H1 (cell line): Measurements from ENCODE around the gene SMAD6. TPM values are rescaled to one million over a fixed set of nuclear protein-coding genes. Genes with fewer than 3 reads are reported as not detected.

ENCODE experiments used
- CTCF ChIA-PET: fragments of 300-600 bp; sonication (Branson Sonifier 250); formaldehyde crosslinking; loops from one replicate; lab custom pipeline; 2021; ENCODE audit not compliant: partially characterized antibody; lab: Charles Lee
- POLR2A ChIA-PET: fragments of 300-600 bp; sonication (Branson Sonifier 250); formaldehyde crosslinking; loops from one replicate; lab custom pipeline; 2021; ENCODE audit warnings: inconsistent platforms; ENCODE audit not compliant: partially characterized antibody; lab: Charles Lee
- DNase-seq, 2 experiments: peaks; one replicate each; pipeline versions ENCODE4 v3.0.0 to v3.0.0-alpha.2; 2010 to 2022; ENCODE audit warnings: low spot score in 2 of 2, low read depth in 1 of 2, mixed read lengths in 1 of 2
- FAIRE-seq: peaks from 2 replicates; lab custom pipeline; 2011; peaks lifted over from hg19 to GRCh38; lab: Jason Lieb, UNC
- H2AFZ ChIP-seq: 2 replicates; pipeline ENCODE4 v1.8.1; 2012; ENCODE audit warnings: low read length, inconsistent platforms
- H2AK5ac ChIP-seq: 2 replicates; pipeline ENCODE4 v1.6.1; 2013; ENCODE audit warnings: low read depth, low read length
- H2BK120ac ChIP-seq: replicated peaks from 2 replicates; pipeline ENCODE3; 2013; ENCODE audit warnings: low read depth, low read length, inconsistent platforms
- H2BK12ac ChIP-seq: 2 replicates; pipeline ENCODE4 v1.6.1; 2013; ENCODE audit warnings: low read depth, low read length
- H2BK15ac ChIP-seq: 2 replicates; pipeline ENCODE4 v1.6.1; 2013; ENCODE audit warnings: low read length
- H2BK20ac ChIP-seq: 2 replicates; pipeline ENCODE4 v1.6.1; 2013; ENCODE audit warnings: low read length
- H2BK5ac ChIP-seq: 2 replicates; pipeline ENCODE4 v1.6.1; 2013; ENCODE audit warnings: low read depth, low read length
- H3K14ac ChIP-seq: 2 replicates; pipeline ENCODE4 v1.6.1; 2013; ENCODE audit warnings: inconsistent platforms; ENCODE audit not compliant: insufficient read length
- H3K18ac ChIP-seq: 2 replicates; pipeline ENCODE4 v1.6.1; 2013; ENCODE audit warnings: low read length; ENCODE audit errors: extremely low read depth
- H3K23ac ChIP-seq: 2 replicates; pipeline ENCODE4 v1.6.1; 2013; ENCODE audit warnings: inconsistent platforms; ENCODE audit not compliant: insufficient read length
- H3K23me2 ChIP-seq: 2 replicates; pipeline ENCODE4 v1.6.1; 2013; ENCODE audit warnings: low read depth, low read length
- H3K27ac ChIP-seq: 2 replicates; pipeline ENCODE4 v1.6.1; 2011; ENCODE audit warnings: low read depth, low read length, inconsistent platforms
- H3K27me3 ChIP-seq, 4 experiments: replicated peaks in 1 of 4; 1 replicate in 1 of 4; 2 replicates in 3 of 4; pipeline versions ENCODE4 v1.6.1 to v1.8.1; 2011 to 2013; ENCODE audit warnings: low read length in 3 of 4, mild to moderate bottlenecking in 3 of 4, inconsistent platforms in 2 of 4, mixed read lengths in 2 of 4, moderate library complexity in 1 of 4; ENCODE audit not compliant: control insufficient read depth in 3 of 4, insufficient read depth in 3 of 4; ENCODE audit errors: extremely low read depth in 1 of 4
- H3K36me3 ChIP-seq, 4 experiments: 2 replicates each; pipeline versions ENCODE4 v1.6.1 to v1.8.1; 2011 to 2013; ENCODE audit warnings: mild to moderate bottlenecking in 4 of 4, low read length in 3 of 4, moderate library complexity in 2 of 4, control low read depth in 1 of 4, inconsistent platforms in 1 of 4; ENCODE audit not compliant: insufficient read depth in 4 of 4, control insufficient read depth in 2 of 4
- H3K4ac ChIP-seq: replicated peaks from 2 replicates; pipeline ENCODE3; 2013; ENCODE audit warnings: low read length, low read depth, mixed read lengths, inconsistent platforms; ENCODE audit not compliant: insufficient read length
- H3K4me1 ChIP-seq, 4 experiments: replicated peaks in 1 of 4; 1 replicate in 1 of 4; 2 replicates in 3 of 4; pipeline versions ENCODE4 v1.6.1 to v1.8.1; 2011 to 2013; ENCODE audit warnings: low read length in 3 of 4, inconsistent platforms in 2 of 4, mixed read lengths in 1 of 4; ENCODE audit not compliant: insufficient read depth in 4 of 4, control insufficient read depth in 3 of 4
- H3K4me2 ChIP-seq, 2 experiments: 2 replicates each; pipeline versions ENCODE4 v1.6.1 to v1.8.1; 2011 to 2013; ENCODE audit warnings: low read depth in 2 of 2, low read length in 2 of 2, control low read depth in 1 of 2, inconsistent platforms in 1 of 2, mild to moderate bottlenecking in 1 of 2; ENCODE audit not compliant: insufficient read depth in 1 of 2
- H3K4me3 ChIP-seq, 4 experiments: fragments of 200-600, 300-600 bp in 1 of 4; sonication (generic), shearing (Covaris generic), sonication (Bioruptor Twin) in 1 of 4; 2 replicates each; pipeline versions ENCODE4 v1.5.1 to v1.8.1; 2011 to 2016; ENCODE audit warnings: low read length in 4 of 4, low read depth in 3 of 4, control low read depth in 2 of 4, inconsistent platforms in 2 of 4, mild to moderate bottlenecking in 2 of 4, mixed read lengths in 1 of 4, moderate library complexity in 1 of 4; ENCODE audit not compliant: insufficient read depth in 2 of 4; ENCODE audit errors: extremely low read depth in 1 of 4
- H3K56ac ChIP-seq: replicated peaks from 2 replicates; pipeline ENCODE3; 2013; ENCODE audit warnings: low read depth, mild to moderate bottlenecking, mixed read lengths, low read length, inconsistent platforms; ENCODE audit not compliant: insufficient read length
- H3K79me1 ChIP-seq: 2 replicates; pipeline ENCODE4 v1.6.1; 2013; ENCODE audit warnings: low read depth, low read length, control low read depth
- H3K79me2 ChIP-seq, 2 experiments: 2 replicates each; pipeline versions ENCODE4 v1.6.1 to v1.8.1; 2012 to 2013; ENCODE audit warnings: low read length in 2 of 2, mild to moderate bottlenecking in 2 of 2, inconsistent platforms in 1 of 2; ENCODE audit not compliant: insufficient read depth in 2 of 2, control insufficient read depth in 1 of 2
- H3K9ac ChIP-seq, 4 experiments: replicated peaks in 1 of 4; 1 replicate in 1 of 4; 2 replicates in 3 of 4; pipeline versions ENCODE4 v1.6.1 to v1.8.1; 2011 to 2013; ENCODE audit warnings: low read depth in 3 of 4, low read length in 3 of 4, control low read depth in 2 of 4, mild to moderate bottlenecking in 2 of 4, moderate library complexity in 2 of 4, inconsistent platforms in 1 of 4; ENCODE audit errors: extremely low read depth in 1 of 4
- H3K9me3 ChIP-seq, 2 experiments: 2 replicates each; pipeline versions ENCODE4 v1.6.1 to v1.8.1; 2012 to 2013; ENCODE audit warnings: mild to moderate bottlenecking in 2 of 2, moderate library complexity in 2 of 2, control low read depth in 1 of 2, inconsistent platforms in 1 of 2, low read depth in 1 of 2, low read length in 1 of 2, mixed read lengths in 1 of 2; ENCODE audit not compliant: insufficient read depth in 2 of 2
- H4K20me1 ChIP-seq, 2 experiments: replicated peaks in 1 of 2; 2 replicates each; pipeline versions ENCODE3 to v1.8.1; 2011 to 2013; ENCODE audit warnings: inconsistent platforms in 2 of 2, low read length in 2 of 2, mild to moderate bottlenecking in 1 of 2; ENCODE audit not compliant: insufficient read depth in 2 of 2, control insufficient read depth in 1 of 2
- H4K5ac ChIP-seq: 2 replicates; pipeline ENCODE4 v1.6.1; 2013; ENCODE audit warnings: low read length, low read depth, mixed read lengths, inconsistent platforms; ENCODE audit not compliant: insufficient read length
- H4K8ac ChIP-seq: 2 replicates; pipeline ENCODE4 v1.8.0; 2013; ENCODE audit warnings: mild to moderate bottlenecking, moderate library complexity, low read length, inconsistent platforms; ENCODE audit not compliant: insufficient read depth; ENCODE audit errors: extremely low read depth
- H4K91ac ChIP-seq: replicated peaks from 2 replicates; pipeline ENCODE3; 2013; ENCODE audit warnings: low read length, mixed read lengths, inconsistent platforms; ENCODE audit not compliant: insufficient read length
- BRCA1 ChIP-seq: IDR thresholded peaks from 2 replicates; pipeline ENCODE4 v1.6.1; 2012; ENCODE audit warnings: low read depth, low read length, improper control_type of control experiment
- FOSL1 ChIP-seq: IDR thresholded peaks from 2 replicates; pipeline ENCODE4 v1.6.1; 2011; ENCODE audit warnings: mild to moderate bottlenecking, low read depth, low read length, moderate library complexity; ENCODE audit not compliant: insufficient read depth
- KDM1A ChIP-seq: fragments of 200-600, 300-600 bp; sonication (generic); IDR thresholded peaks from 2 replicates; pipeline ENCODE4 v1.7.1; 2016; ENCODE audit warnings: mild to moderate bottlenecking, low read length, borderline replicate concordance
- MAFK ChIP-seq: IDR thresholded peaks from 2 replicates; pipeline ENCODE4 v1.6.1; 2012; ENCODE audit warnings: low read depth, mild to moderate bottlenecking, improper control_type of control experiment, low read length
- NANOG ChIP-seq: IDR thresholded peaks from 2 replicates; pipeline ENCODE4 v1.6.1; 2011; ENCODE audit warnings: low read length, low read depth, mild to moderate bottlenecking, inconsistent platforms; ENCODE audit not compliant: insufficient read depth, poor library complexity, severe bottlenecking
- SIN3A ChIP-seq, 2 experiments: IDR thresholded peaks in 1 of 2; conservative IDR thresholded peaks in 1 of 2; 2 replicates each; pipeline ENCODE4 v1.6.1; 2011 to 2012; ENCODE audit warnings: low read length in 2 of 2, improper control_type of control experiment in 1 of 2, low read depth in 1 of 2, mild to moderate bottlenecking in 1 of 2
- TCF12 ChIP-seq: IDR thresholded peaks from 2 replicates; pipeline ENCODE4 v1.6.1; 2011; ENCODE audit warnings: low read depth, mild to moderate bottlenecking, low read length
- ZNF274 ChIP-seq: IDR thresholded peaks from 2 replicates; pipeline ENCODE4 v1.7.0; 2012; ENCODE audit warnings: low read length, borderline replicate concordance; ENCODE audit errors: extremely low read depth
- WGBS, 2 experiments: shearing (Covaris generic) in 1 of 2; methylation state at CpG; one replicate each; pipeline versions ENCODE4 v1.1.6 to v1.1.7; 2013 to 2015; ENCODE audit warnings: low lambda C conversion rate in 2 of 2, mixed read lengths in 2 of 2, inconsistent platforms in 1 of 2, low coverage in 1 of 2, missing lambda C conversion rate in 1 of 2; ENCODE audit not compliant: insufficient replicate concordance in 2 of 2, insufficient coverage in 1 of 2, insufficient read length in 1 of 2; ENCODE audit errors: extremely low coverage in 1 of 2, missing lambda C conversion rate in 1 of 2; 5-methylcytosine and 5-hydroxymethylcytosine counted together
- polyA plus RNA-seq, 7 experiments: library from polyadenylated mRNA; depleted of rRNA in 3 of 7; stranded (reverse) in 5 of 7; unstranded in 2 of 7; fragments of >200 nt in 5 of 7; fragments of 200-250 nt in 2 of 7; gene quantifications; 1 replicate in 5 of 7; 2 replicates in 1 of 7; 4 replicates in 1 of 7; pipeline versions ENCODE4 v1.2.1 to v1.2.3, GENCODE V29; 2011 to 2013; ENCODE audit warnings: missing spikeins in 2 of 7, mixed read lengths in 2 of 7
- total RNA-seq: library from RNA; stranded (reverse); fragmentation: NEBNext Ultra II Directional; extraction: Animal tissue kit (Norgen Biotek cat#: 25700); gene quantifications from 2 replicates; pipeline ENCODE4 v1.2.1, GENCODE V29; 2021

The SMAD6 gene
- total and polyA plus RNA-seq, 2 of the 8 experiments (the other 6 are each of a cell fraction or from before 2014, with no cell fraction given) = 1.8 to 7.0 TPM

DNA sequence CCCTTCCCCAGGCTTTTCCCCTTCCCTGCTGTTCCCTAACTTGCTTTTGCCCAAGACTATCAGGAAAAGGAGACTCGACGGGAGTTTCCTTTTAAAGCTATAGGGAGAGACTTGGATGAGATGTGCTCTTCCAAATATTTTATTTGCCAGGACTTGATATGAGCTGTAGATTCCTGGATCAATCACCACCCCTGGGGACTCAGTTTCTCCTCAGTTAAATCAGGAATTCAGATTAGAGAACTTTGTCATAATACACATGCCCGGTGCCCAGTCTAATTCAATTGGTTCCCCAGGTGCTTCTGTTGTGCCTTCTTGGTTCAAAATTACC lies 46.6 kb downstream of the SMAD6 start:
- Histone ChIP-seq H2BK120ac (no peak overlapping the region), H4K5ac (no peak overlapping the region), H3K79me2 (no peaks in the 10 kb centered on the region)
- TF ChIP-seq SIN3A (conservative IDR thresholded peaks at IDR 0.05 in 1 of 2, IDR thresholded peaks at IDR 0.05 in 1 of 2; ENCODE audit: low read depth in 1 of 2, low read length in 2 of 2) = no peak
- no peak for TF ChIP-seq TCF12
- no peak for TF ChIP-seq KDM1A
- TF ChIP-seq BRCA1 = no peak
- TF ChIP-seq MAFK = no peak
- TF ChIP-seq NANOG = no peak
- no peak for TF ChIP-seq ZNF274
- no peak for TF ChIP-seq FOSL1
- TF ChIP-seq, all 59 proteins: peak for 0
- Histone ChIP-seq H3K23ac (no peak overlapping the region), H2BK12ac (no peak overlapping the region), H2BK20ac (no peak overlapping the region), H2BK15ac (no peak overlapping the region), H3K18ac (0 out of 2 replicates have a peak overlapping the region, but pooled peaks have one; percentile 28), H2BK5ac (no peak overlapping the region), H3K4me3 (no peak overlapping the region), H4K20me1 (no peaks in the 10 kb centered on the region), H3K36me3 (no peaks in the 10 kb centered on the region), H3K4me2 (no peak overlapping the region), H3K9me3 (no peaks in the 10 kb centered on the region), H4K91ac (no peak overlapping the region), H3K14ac (no peak overlapping the region), H3K27me3 (no peaks in the 10 kb centered on the region; a peak in 1 of 7 replicates), H3K79me1 (no peaks in the 10 kb centered on the region), H2AK5ac (no peak overlapping the region), H3K4ac (no peak overlapping the region), H3K9ac (no peak overlapping the region), H3K23me2 (no peaks in the 10 kb centered on the region; the same call in 1 of the 2 replicates), H3K27ac (no peak overlapping the region), H2AFZ (no peak overlapping the region), H3K4me1 (peaks cover 10 to 54% (median 20%) of the 10 kb centered on the region in 4 experiments), H3K56ac (no peak overlapping the region), H4K8ac (no peak overlapping the region)
- no peak for DNase-seq
- CTCF ChIA-PET = interaction anchor here (1.3 to 4.9 kb wide), 4 partner anchors 8 to 130 kb away, joined by 4 to 31 read pairs (median 7); no protein-coding TSS in a partner anchor
- POLR2A ChIA-PET = no interaction called here
- no peak for FAIRE-seq
- WGBS, 2 experiments = 47% methylated on average over 3 of the region's 3 CpGs; no CpG with 5 or more reads in 1 of the 2 experiments
